Right cardiac atrium (tissue), 5 donors: ENCODE results near the gene MAPK8IP3. TPM values are rescaled to one million over a fixed set of nuclear protein-coding genes. Genes with fewer than 3 reads are reported as not detected.

Experiments used
- ATAC-seq, 2 donors: fragments of 200-7000 bp; cut with Tn5 transposase; one replicate each; pipeline versions ENCODE4 v1.8.0 to v1.9.1; 2020; ENCODE audit warnings: moderate library complexity in 2 of 2, mild to moderate bottlenecking in 1 of 2
- DNase-seq, 3 donors: peaks; one replicate each; pipeline ENCODE4 v3.0.0-alpha.2; 2020
- H3K27ac ChIP-seq: one replicate; pipeline ENCODE4 v1.5.1; 2013; ENCODE audit warnings: mild to moderate bottlenecking, low read length, control low read depth, moderate library complexity
- H3K27me3 ChIP-seq: one replicate; pipeline ENCODE4 v1.6.1; 2013; ENCODE audit not compliant: control insufficient read depth, insufficient read depth
- H3K4me1 ChIP-seq: one replicate; pipeline ENCODE4 v1.6.1; 2013; ENCODE audit warnings: low read length; ENCODE audit not compliant: control insufficient read depth, insufficient read depth
- H3K4me3 ChIP-seq: one replicate; pipeline ENCODE4 v1.5.1; 2013; ENCODE audit warnings: low read length, control low read depth
- H3K9me3 ChIP-seq: one replicate; pipeline ENCODE4 v1.6.1; 2013; ENCODE audit warnings: low read length; ENCODE audit not compliant: control insufficient read depth
- WGBS: extraction: QIAGEN DNeasy Blood & Tissue Kit; methylation state at CpG from one replicate; pipeline ENCODE4 v1.1.7; 2013; 5-methylcytosine and 5-hydroxymethylcytosine counted together
- intact Hi-C, 4 donors: fragments of 100-400 bp; cut with DNase I; formaldehyde crosslinking; loops; one replicate each; pipeline versions ENCODE4 v1.11.0 to v1.14.0; 2022 to 2023
- polyA plus RNA-seq: library from polyadenylated mRNA; stranded (reverse); fragments of 200-250 nt; gene quantifications from one replicate; pipeline ENCODE4 v1.2.3, GENCODE V29; 2013
- total RNA-seq, 4 donors: library from RNA; stranded (reverse); fragmentation: NEBNext Ultra II Directional; extraction: Animal tissue kit (Norgen Biotek cat#: 25700); gene quantifications; one replicate each; pipeline ENCODE4 v1.2.1, GENCODE V29; 2021
- donor health status: healthy with polysubstance abuse.
- donor health status: DM: no; HTN: yes; CAD: no.
- donor health status: DM: no; HTN: no; CAD: no.
- donor health status: DM: no; HTN: yes; CAD: no; lungs with severe emphysema.
- donor health status: DM: yes; HTN: yes; CAD: no.

Gene MAPK8IP3
- total and polyA plus RNA-seq, 5 donors = 69.3 to 87.6 (median 76.0) TPM

DNA sequence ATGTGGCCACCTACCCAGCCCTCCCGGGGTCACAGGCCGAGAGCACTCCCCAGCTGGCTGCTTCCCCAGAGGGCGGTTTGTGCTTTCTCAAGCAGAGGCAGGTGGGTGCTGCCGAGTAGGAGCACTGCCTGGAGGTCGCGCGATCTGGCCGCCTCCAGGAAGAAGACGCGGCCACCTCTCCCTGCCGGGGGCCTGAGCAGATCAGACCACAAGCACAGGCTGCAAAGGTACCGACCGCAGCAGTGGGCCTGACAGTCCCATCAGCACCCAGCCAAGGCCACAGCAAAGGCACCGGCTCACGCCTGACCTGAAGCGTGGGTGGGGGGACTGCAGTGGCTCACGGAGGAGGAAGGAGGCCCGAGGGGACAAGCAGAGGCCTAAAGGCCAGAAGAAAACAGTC, 102.7 kb downstream of the MAPK8IP3 start:
- Histone ChIP-seq H3K27ac (no peak overlapping the region), H3K4me1 (no peaks in the 10 kb centered on the region), H3K4me3 (no peak overlapping the region), H3K9me3 (no peaks in the 10 kb centered on the region), H3K27me3 (no peaks in the 10 kb centered on the region)
- intact Hi-C loops = no loop called here
- 88% methylated on average over 18 of the region's 18 CpGs for WGBS
- ATAC-seq (no peak), DNase-seq (peak in 1 of 3 donors; percentile 24)

DNA sequence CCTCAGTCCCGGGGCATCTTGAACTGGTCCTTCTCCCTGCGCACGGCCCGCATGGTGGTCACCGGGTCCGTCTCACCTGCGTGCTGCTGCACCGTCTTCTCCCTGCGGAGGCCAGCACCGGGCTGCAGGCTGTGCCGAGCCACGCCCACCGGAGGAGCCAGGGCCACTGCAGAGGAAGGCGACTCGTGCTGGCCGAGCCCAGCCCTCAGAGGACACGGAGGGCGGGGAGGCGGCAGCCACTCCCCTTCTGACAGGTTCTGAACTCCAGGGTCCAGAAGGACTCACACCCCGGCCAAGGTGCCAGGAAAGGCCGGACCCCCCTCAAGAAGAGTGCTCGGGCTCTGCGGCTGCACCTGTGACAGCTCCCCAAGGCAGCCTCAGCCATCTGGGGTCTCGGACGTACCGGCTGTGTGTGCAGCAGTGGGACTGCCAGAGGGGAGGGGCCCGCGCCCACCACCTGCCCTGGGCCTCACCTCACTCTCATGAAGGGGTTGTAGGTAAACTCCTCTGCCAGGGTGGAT, 103.3 kb downstream of the MAPK8IP3 start:
- H3K4me1 ChIP-seq = no peaks in the 10 kb centered on the region
- ATAC-seq = no peak
- no peak overlapping the region for H3K27ac ChIP-seq
- no peak overlapping the region for H3K4me3 ChIP-seq
- no peaks in the 10 kb centered on the region for H3K27me3 ChIP-seq
- peak in 1 of 3 donors; percentile 49 for DNase-seq
- intact Hi-C loops = no loop called here
- WGBS = 77% methylated on average over 28 of the region's 28 CpGs
- no peaks in the 10 kb centered on the region for H3K9me3 ChIP-seq

DNA sequence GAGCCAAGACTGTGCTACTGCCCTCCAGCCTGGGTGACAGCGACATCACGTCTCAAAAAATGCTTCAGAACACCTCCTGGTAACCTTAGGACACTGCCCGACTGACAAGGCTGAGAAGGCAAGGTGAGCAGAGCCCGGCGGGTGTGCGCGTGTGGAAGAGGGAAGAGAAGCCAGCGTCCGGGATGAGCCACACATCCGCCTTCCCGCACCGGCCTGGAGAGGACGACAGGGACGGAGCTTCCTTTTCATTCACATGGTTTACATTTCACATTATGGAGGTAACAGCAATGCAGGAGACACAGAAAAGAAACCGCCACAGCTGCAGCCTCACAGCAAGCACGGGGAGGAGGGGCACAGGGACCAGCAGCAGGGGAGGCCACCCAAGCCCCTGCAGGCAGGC, 104.1 kb downstream of the MAPK8IP3 start:
- no peaks in the 10 kb centered on the region for H3K9me3 ChIP-seq
- no peak overlapping the region for H3K4me3 ChIP-seq
- no peaks in the 10 kb centered on the region for H3K4me1 ChIP-seq
- H3K27me3 ChIP-seq = no peaks in the 10 kb centered on the region
- no peak for ATAC-seq
- 93% methylated on average over 16 of the region's 16 CpGs for WGBS
- no peak overlapping the region for H3K27ac ChIP-seq
- DNase-seq = peak in 1 of 3 donors; percentile 16
- intact Hi-C loops = no loop called here

DNA sequence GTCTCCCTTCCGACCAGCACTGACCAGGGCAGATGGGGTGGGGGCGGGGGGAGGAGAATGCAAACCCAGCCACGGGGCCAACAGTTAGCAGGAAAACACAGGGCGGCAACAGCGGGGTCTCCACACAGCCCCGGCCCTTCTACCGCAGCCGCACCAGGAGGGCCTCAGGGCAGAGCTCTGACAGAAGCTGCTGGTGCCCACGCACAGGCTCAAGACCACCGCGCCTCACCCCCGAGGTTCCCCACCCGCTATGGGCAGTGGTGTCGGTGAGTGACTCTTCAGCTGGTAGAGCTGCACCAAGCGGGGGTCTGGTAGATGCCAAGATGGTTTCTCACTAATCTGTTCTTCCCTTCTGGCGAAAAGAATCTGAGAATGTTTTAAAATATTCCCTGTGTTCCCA, 104.5 kb downstream of the MAPK8IP3 start:
- H3K27ac ChIP-seq = no peak overlapping the region
- no peaks in the 10 kb centered on the region for H3K9me3 ChIP-seq
- intact Hi-C loops = no loop called here
- H3K4me3 ChIP-seq = no peak overlapping the region
- no peaks in the 10 kb centered on the region for H3K4me1 ChIP-seq
- no peaks in the 10 kb centered on the region for H3K27me3 ChIP-seq
- WGBS = 95% methylated on average over 16 of the region's 16 CpGs
- DNase-seq (peak in 1 of 3 donors; percentile 26), ATAC-seq (no peak)

DNA sequence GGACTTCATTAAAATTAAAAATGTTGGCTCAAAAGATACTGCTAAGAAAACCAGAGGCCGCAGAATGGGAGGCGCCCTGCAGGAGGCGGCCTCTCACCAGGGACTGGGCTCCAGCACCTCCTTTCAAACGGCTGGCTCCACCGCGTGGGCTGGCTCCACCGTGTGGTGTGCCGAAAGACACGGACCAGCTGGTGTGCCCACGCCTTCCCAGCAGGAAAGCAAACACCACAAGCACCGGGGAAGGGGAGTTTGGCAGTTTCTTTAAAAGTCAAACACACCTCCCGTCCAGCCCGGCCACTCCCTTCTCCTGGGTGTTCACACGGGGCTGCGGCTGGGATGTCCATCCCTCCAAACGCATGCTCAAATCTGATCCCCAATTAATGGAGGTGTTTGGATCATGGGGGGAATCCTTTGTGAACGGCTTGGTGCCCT, 106.8 kb downstream of the MAPK8IP3 start:
- Histone ChIP-seq H3K4me3 (no peak overlapping the region), H3K4me1 (no peaks in the 10 kb centered on the region), H3K27ac (no peak overlapping the region), H3K27me3 (no peaks in the 10 kb centered on the region), H3K9me3 (no peaks in the 10 kb centered on the region)
- WGBS = 23% methylated on average over 17 of the region's 17 CpGs
- ATAC-seq (peak; percentile 85 to 91), DNase-seq (peak; percentile 74 to 94 (median 92))
- intact Hi-C loops = no loop called here

DNA sequence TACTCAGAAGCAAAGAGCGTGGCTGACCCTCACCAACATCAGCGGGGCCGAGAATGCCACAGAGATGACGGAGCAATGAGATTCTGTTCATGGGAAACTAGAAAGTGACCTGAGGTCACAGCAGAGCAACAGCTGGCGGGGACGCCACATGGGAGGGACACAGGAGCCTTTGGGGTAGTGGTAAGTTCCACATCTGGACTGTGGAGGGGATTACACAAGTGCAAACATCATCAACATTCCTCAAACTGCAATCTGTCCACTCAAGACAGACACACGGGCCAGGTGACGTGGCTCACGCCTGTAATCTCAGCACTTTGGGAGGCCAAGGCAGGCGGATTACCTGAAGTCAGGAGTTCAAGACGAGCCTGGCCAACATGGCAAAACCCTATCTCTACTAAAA, 109.5 kb downstream of the MAPK8IP3 start:
- H3K27me3 ChIP-seq = no peaks in the 10 kb centered on the region
- 90% methylated on average over 11 of the region's 11 CpGs for WGBS
- no peaks in the 10 kb centered on the region for H3K4me1 ChIP-seq
- H3K4me3 ChIP-seq = no peak overlapping the region
- ATAC-seq (no peak), DNase-seq (no peak)
- H3K27ac ChIP-seq = no peak overlapping the region
- H3K9me3 ChIP-seq = no peaks in the 10 kb centered on the region
- intact Hi-C loops = no loop called here

DNA sequence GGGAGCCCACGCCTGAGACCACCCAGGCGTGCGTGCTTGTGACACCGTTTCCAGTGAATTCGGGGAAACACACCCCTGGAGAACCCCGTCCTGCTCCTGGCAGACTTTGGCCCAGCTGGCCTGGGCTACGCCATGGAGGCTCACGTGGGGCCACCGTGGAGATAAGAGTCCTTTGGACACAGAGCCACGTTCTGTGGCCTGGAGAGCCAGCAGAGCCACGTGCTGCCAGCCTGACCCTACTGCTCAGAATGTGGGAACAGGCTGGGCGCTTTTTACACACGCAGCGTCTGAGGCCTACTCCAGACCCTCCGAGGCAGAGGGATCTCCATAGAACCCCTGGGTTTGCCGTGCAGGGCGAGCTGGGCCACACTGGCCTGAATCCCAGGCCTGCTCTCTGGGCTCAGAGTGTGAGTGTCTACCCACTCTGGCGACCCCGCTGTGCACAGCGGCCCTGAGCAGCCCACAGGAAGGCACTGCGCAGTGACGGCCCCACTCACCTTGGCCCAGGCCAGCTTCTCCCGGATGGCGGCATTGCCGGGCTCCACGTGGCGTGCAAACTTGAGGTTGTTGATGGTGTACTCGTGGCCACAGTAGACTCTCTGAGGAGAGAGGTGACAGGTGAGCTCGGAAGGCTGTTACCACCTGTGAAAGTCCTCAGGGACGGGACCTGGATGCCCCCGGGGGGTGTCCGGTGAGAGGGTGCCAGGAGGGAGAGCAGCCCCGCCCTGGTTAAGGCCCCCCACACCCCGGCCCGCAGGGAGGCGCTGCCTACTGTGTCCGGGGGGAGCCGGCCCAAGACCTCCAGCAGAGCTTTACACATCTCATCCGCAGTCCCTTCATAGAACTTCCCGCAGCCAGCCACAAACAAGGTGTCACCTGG, 110.6 kb downstream of the MAPK8IP3 start:
- ATAC-seq (no peak), DNase-seq (peak in 1 of 3 donors; percentile 46)
- intact Hi-C loops = no loop called here
- no peak overlapping the region for H3K27ac ChIP-seq
- no peaks in the 10 kb centered on the region for H3K9me3 ChIP-seq
- no peak overlapping the region for H3K4me3 ChIP-seq
- H3K27me3 ChIP-seq = no peaks in the 10 kb centered on the region
- WGBS = 93% methylated on average over 40 of the region's 40 CpGs
- H3K4me1 ChIP-seq = no peaks in the 10 kb centered on the region

DNA sequence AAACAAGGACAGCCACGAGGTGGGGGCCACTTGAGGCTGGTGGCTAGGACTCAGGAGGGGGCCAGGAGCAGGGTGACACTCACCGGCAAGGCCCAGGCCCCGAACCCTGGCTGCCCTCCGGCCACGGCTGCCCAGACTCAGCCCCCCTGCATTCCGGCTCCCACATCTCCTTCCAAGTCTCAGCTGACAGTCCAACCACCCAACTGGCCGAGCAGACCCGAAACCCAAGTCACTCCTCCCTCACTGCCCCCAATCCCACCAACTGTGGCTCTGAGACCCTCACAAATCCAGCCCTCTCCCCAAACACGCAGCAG, 111.2 kb downstream of the MAPK8IP3 start:
- H3K4me1 ChIP-seq = no peaks in the 10 kb centered on the region
- DNase-seq (no peak), ATAC-seq (no peak)
- WGBS = 93% methylated on average over 9 of the region's 9 CpGs
- no peak overlapping the region for H3K27ac ChIP-seq
- no peaks in the 10 kb centered on the region for H3K9me3 ChIP-seq
- no peaks in the 10 kb centered on the region for H3K27me3 ChIP-seq
- intact Hi-C loops = no loop called here
- H3K4me3 ChIP-seq = no peak overlapping the region

DNA sequence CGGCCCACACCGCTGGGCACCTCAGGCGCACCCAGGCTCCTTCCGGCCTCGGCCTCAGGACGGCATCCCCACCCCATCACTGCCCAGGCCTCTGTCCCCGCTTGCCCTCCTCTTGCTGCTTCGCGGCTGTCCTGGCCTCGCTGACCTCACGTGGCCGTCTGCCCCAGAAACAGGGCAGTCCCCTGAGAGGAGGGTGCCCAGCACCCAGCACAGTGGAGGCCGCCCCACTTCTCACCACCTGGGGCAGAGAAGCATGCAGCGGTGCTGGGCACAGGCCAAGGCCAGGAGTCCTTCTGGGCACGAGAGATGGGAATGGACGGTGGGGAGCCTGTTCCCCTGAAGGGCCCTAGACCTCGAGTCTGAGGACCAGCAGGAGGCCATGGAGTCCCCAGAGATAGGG, 111.7 kb downstream of the MAPK8IP3 start:
- ATAC-seq (no peak), DNase-seq (no peak)
- H3K9me3 ChIP-seq = no peaks in the 10 kb centered on the region
- 93% methylated on average over 17 of the region's 17 CpGs for WGBS
- H3K4me3 ChIP-seq = no peak overlapping the region
- H3K27ac ChIP-seq = no peak overlapping the region
- H3K4me1 ChIP-seq = no peaks in the 10 kb centered on the region
- H3K27me3 ChIP-seq = no peaks in the 10 kb centered on the region
- intact Hi-C loops = no loop called here

DNA sequence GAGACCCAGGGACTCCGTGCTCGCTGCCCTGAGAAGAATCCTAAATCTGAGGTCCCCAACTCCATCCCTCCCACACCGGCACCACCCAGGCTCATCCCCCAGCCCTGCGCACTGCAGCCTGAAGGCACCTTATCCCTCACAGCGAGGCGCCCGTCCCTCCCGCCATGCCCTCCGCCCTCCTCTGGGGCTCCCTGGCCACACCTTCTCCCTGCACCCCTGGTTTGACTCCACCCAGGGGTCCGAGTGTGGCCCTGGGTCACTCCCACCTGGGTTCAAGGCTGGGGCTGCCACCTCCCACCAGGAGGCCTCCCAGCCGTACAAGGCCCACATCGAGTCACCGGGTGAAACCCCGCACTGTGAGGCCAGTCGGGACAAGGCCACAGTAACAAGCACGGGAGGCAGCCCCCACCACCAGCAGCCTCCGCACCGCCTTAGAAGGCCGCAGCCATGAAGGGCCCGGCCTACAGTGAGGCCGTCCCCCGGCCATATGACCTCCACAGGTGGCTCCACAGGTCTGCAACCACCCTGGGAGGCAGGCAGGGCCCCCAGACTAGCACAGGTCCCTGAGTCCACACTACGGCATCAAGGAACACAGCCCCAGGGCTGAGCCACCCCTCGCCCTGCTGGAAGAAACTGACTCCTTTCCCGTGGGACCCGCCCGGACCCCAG, 112.3 kb downstream of the MAPK8IP3 start:
- Histone ChIP-seq H3K9me3 (no peaks in the 10 kb centered on the region), H3K27me3 (no peaks in the 10 kb centered on the region), H3K4me1 (no peaks in the 10 kb centered on the region), H3K27ac (no peak overlapping the region), H3K4me3 (no peak overlapping the region)
- 95% methylated on average over 27 of the region's 27 CpGs for WGBS
- intact Hi-C loops = no loop called here
- ATAC-seq (no peak), DNase-seq (peak in 1 of 3 donors; percentile 49)

DNA sequence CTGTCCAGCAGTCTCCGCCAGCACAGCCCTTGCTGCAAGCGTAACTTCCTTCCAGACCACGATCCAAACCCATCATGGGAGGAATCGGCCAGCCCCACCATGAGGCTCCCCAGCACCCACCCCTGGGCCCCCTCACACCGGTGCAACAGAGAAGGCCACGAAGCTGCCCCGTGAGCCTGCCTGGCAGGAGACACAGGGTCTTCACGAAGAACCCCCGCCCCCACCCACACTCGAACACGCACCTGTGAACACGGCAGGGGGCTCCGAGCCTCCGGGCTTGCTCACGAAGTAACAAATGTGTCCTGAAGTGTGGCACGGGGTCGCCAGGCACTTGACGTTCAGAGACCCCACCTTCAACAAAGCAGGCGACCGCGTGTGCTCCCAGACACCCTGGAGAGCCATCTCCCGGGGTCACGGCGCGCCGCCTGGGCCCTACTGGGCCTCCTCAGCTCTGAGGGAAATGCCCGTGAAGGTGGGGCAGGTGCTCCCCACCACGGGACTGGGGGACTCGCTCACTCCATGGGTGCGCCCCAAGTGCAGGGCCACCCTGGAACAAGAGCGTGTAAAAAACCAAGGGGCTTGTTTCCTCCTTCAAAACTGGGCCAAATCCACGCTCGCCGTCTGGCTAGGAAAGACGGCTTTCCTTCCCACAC, 113.0 kb downstream of the MAPK8IP3 start:
- Histone ChIP-seq H3K9me3 (no peaks in the 10 kb centered on the region), H3K27me3 (no peaks in the 10 kb centered on the region), H3K27ac (no peak overlapping the region), H3K4me3 (no peak overlapping the region), H3K4me1 (no peaks in the 10 kb centered on the region)
- DNase-seq (peak in 1 of 3 donors; percentile 58), ATAC-seq (no peak)
- intact Hi-C loops = no loop called here
- 95% methylated on average over 35 of the region's 35 CpGs for WGBS
